Osteoblast (primary cell): ENCODE data around the gene USP17L12. TPM values are rescaled to one million over a fixed set of nuclear protein-coding genes. Genes with fewer than 3 reads are reported as not detected.
"Not testable (repeated sequence)": the region's sequence is repeated elsewhere in the genome, so short reads cannot be mapped to it uniquely, and the experiment has no call there.

ENCODE experiments used
- DNase-seq: peaks from one replicate; pipeline ENCODE4 v3.0.0; 2011; ENCODE audit warnings: low spot score, mixed read lengths; ENCODE audit not compliant: insufficient read length; ENCODE audit errors: missing footprints
- H2AFZ ChIP-seq: 2 replicates; pipeline ENCODE4 v1.6.0; 2011; ENCODE audit warnings: mild to moderate bottlenecking, low read length
- H3K27ac ChIP-seq: 2 replicates; pipeline ENCODE4 v1.5.1; 2011; ENCODE audit warnings: mild to moderate bottlenecking, low read depth, low read length, moderate library complexity
- H3K27me3 ChIP-seq: 2 replicates; pipeline ENCODE4 v1.6.0; 2012; ENCODE audit warnings: mild to moderate bottlenecking, control low read depth, inconsistent platforms, low read length, moderate library complexity; ENCODE audit not compliant: insufficient read depth
- H3K36me3 ChIP-seq: 2 replicates; pipeline ENCODE4 v1.5.1; 2011; ENCODE audit warnings: mild to moderate bottlenecking, low read length, control low read depth, moderate library complexity; ENCODE audit not compliant: insufficient read depth
- H3K4me1 ChIP-seq: 2 replicates; pipeline ENCODE4 v1.5.1; 2011; ENCODE audit warnings: mild to moderate bottlenecking, low read length, control low read depth, moderate library complexity; ENCODE audit not compliant: insufficient read depth
- H3K4me2 ChIP-seq: 2 replicates; pipeline ENCODE4 v1.6.0; 2011; ENCODE audit warnings: mild to moderate bottlenecking, low read length; ENCODE audit not compliant: insufficient read depth
- H3K4me3 ChIP-seq: fragments of 200-600 bp; sonication (generic); 3 replicates; pipeline ENCODE4 v1.5.1; 2012; ENCODE audit warnings: mild to moderate bottlenecking, low read length, inconsistent platforms; ENCODE audit not compliant: insufficient read depth
- H3K79me2 ChIP-seq: 2 replicates; pipeline ENCODE4 v1.6.0; 2012; ENCODE audit warnings: mild to moderate bottlenecking, low read length, control low read depth, inconsistent platforms; ENCODE audit not compliant: insufficient read depth
- H3K9me3 ChIP-seq: 2 replicates; pipeline ENCODE4 v1.5.1; 2011; ENCODE audit warnings: low read depth, low read length, control low read depth
- H4K20me1 ChIP-seq: 2 replicates; pipeline ENCODE4 v1.6.0; 2012; ENCODE audit warnings: mild to moderate bottlenecking, low read length, control low read depth; ENCODE audit not compliant: insufficient read depth
- total RNA-seq: library from RNA; depleted of rRNA; stranded (reverse); fragments of >200 nt; gene quantifications from 2 replicates; pipeline ENCODE4 v1.2.3, GENCODE V29; 2012

USP17L12 gene
- total RNA-seq = not detected in 2 replicates

GRCh38 chr4:9219852-9220251 lies at the start of gene USP17L12:
Gene USP17L12, plus strand, starts transcription at chr4:9220152. Its CDS starts 0 bp downstream, at chr4:9220152.
- H3K4me3 ChIP-seq, H3K4me2 ChIP-seq, H3K9me3 ChIP-seq, H4K20me1 ChIP-seq, H3K36me3 ChIP-seq, H3K79me2 ChIP-seq, H3K4me1 ChIP-seq, DNase-seq, H3K27ac ChIP-seq, H2AFZ ChIP-seq, H3K27me3 ChIP-seq: not testable (repeated sequence)

- not testable (repeated sequence) for H4K20me1 ChIP-seq, H2AFZ ChIP-seq, DNase-seq
Measured at GRCh38 chr4:9210357-9210756, 9.6 kb upstream of the USP17L12 start, which contains the start of gene USP17L10. Gene USP17L10, plus strand, starts transcription at chr4:9210657. Its CDS starts 0 bp downstream, at chr4:9210657.

DNA sequence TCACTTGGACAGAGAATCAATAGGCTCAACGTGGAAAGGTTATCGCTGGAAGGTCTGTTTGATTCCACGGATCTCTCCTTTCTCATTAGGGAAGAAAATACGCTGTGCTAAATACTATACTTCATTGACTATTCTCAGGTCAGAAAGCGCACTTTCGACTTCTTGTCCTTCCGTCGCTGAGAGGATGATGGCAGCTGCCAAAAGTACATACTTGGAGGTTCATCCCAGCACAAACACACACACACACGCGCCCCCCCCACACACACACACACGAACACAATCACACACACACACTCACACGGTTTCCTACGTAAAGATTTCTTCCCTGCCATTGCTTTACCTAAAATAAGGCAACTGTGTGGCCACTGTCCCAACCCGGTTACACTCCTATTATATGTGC lies 5.3 kb upstream of the USP17L12 start:
- not testable (repeated sequence) for H3K9me3 ChIP-seq, H3K27ac ChIP-seq, H3K4me1 ChIP-seq

More at GRCh38 chr4:9210357-9210756, 9.6 kb upstream of the USP17L12 start, which contains the start of gene USP17L10:
- not testable (repeated sequence) for H3K27ac ChIP-seq, H3K79me2 ChIP-seq, H3K4me1 ChIP-seq, H3K4me2 ChIP-seq, H3K27me3 ChIP-seq, H3K9me3 ChIP-seq, H3K36me3 ChIP-seq, H3K4me3 ChIP-seq

DNA sequence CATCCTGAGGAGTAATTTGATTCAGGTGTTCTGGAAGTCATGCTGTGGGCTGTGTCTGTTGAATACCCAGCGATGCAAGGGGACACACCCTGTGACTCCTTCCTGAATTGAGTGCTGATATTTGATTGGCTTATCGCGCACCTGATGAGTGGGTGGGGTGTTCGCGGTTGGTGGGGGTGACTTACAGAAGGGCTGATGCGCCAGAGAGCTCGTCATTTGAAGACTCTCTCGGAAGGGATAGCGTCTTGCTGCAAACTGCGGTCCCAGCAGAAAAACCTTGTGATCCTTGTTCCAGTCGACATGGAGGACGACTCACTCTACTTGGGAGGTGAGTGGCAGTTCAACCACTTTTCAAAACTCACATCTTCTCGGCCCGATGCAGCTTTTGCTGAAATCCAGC lies 4.8 kb upstream of the USP17L12 start, which contains the start of gene USP17L11:
Gene USP17L11 (plus strand): TSS at position 301 of the 400 bp plus-strand sequence. CDS start 0 bp downstream, at position 301.
- not testable (repeated sequence) for H3K9me3 ChIP-seq, H3K4me3 ChIP-seq, H3K27ac ChIP-seq, H3K4me2 ChIP-seq, H3K36me3 ChIP-seq, H3K27me3 ChIP-seq, DNase-seq, H2AFZ ChIP-seq, H3K4me1 ChIP-seq, H4K20me1 ChIP-seq, H3K79me2 ChIP-seq

More for the DNA sequence above, 5.3 kb upstream of the USP17L12 start:
- not testable (repeated sequence) for H3K4me3 ChIP-seq, H2AFZ ChIP-seq, DNase-seq, H3K79me2 ChIP-seq, H3K4me2 ChIP-seq, H4K20me1 ChIP-seq, H3K36me3 ChIP-seq, H3K27me3 ChIP-seq

DNA sequence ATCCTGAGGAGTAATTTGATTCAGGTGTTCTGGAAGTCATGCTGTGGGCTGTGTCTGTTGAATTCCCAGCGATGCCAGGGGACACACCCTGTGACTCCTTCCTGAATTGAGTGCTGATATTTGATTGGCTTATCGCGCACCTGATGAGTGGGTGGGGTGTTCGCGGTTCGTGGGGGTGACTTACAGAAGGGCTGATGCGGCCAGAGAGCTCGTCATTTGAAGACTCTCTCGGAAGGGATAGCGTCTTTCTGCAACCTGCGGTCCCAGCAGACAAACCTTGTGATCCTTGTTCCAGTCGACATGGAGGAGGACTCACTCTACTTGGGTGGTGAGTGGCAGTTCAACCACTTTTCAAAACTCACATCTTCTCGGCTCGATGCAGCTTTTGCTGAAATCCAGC lies 4.6 kb downstream of the USP17L12 start, which contains the start of gene USP17L13:
Gene USP17L13 (plus strand): TSS at position 301 of the 400 bp plus-strand sequence. CDS start 0 bp downstream, at position 301.
- not testable (repeated sequence) for H3K9me3 ChIP-seq, H2AFZ ChIP-seq, H3K36me3 ChIP-seq, H3K27me3 ChIP-seq, DNase-seq, H3K79me2 ChIP-seq, H4K20me1 ChIP-seq, H3K4me1 ChIP-seq, H3K27ac ChIP-seq, H3K4me2 ChIP-seq, H3K4me3 ChIP-seq

GRCh38 chr4:9230249-9230648 lies 10.3 kb downstream of the USP17L12 start:
- H3K9me3 ChIP-seq = not testable (repeated sequence)

GRCh38 chr4:9234085-9234484 lies 14.1 kb downstream of the USP17L12 start, which contains the start of gene USP17L15:
Gene USP17L15, plus strand, starts transcription at chr4:9234385. Its CDS starts 0 bp downstream, at chr4:9234385.
- DNase-seq, H3K4me2 ChIP-seq, H3K27ac ChIP-seq, H3K9me3 ChIP-seq, H3K79me2 ChIP-seq, H2AFZ ChIP-seq, H4K20me1 ChIP-seq, H3K4me1 ChIP-seq, H3K4me3 ChIP-seq, H3K27me3 ChIP-seq, H3K36me3 ChIP-seq: not testable (repeated sequence)

More at GRCh38 chr4:9230249-9230648, 10.3 kb downstream of the USP17L12 start:
- not testable (repeated sequence) for H3K27me3 ChIP-seq, H3K79me2 ChIP-seq, H3K4me2 ChIP-seq, H4K20me1 ChIP-seq, H3K4me1 ChIP-seq, H3K4me3 ChIP-seq, DNase-seq, H2AFZ ChIP-seq, H3K27ac ChIP-seq, H3K36me3 ChIP-seq

- H3K4me1 ChIP-seq, H4K20me1 ChIP-seq, H3K27ac ChIP-seq, DNase-seq, H3K36me3 ChIP-seq, H3K27me3 ChIP-seq, H3K79me2 ChIP-seq, H2AFZ ChIP-seq, H3K9me3 ChIP-seq, H3K4me3 ChIP-seq, H3K4me2 ChIP-seq: not testable (repeated sequence)
Measured at GRCh38 chr4:9238461-9238860, 18.5 kb downstream of the USP17L12 start.

- H3K36me3 ChIP-seq, DNase-seq, H3K79me2 ChIP-seq, H3K27ac ChIP-seq, H3K4me2 ChIP-seq, H3K4me1 ChIP-seq, H3K9me3 ChIP-seq, H3K27me3 ChIP-seq, H4K20me1 ChIP-seq, H3K4me3 ChIP-seq, H2AFZ ChIP-seq: not testable (repeated sequence)
Measured at GRCh38 chr4:9243579-9243978, 23.6 kb downstream of the USP17L12 start, which contains the start of gene USP17L17. Gene USP17L17, plus strand, starts transcription at chr4:9243879. Its CDS starts 0 bp downstream, at chr4:9243879.
